CD14-positive monocyte (primary cell): ENCODE data around the gene DHRS9. TPM values are rescaled to one million over a fixed set of nuclear protein-coding genes. Genes with fewer than 3 reads are reported as not detected.

Source experiments
- DNase-seq, 3 donors: peaks; one replicate each; pipeline ENCODE4 v3.0.0-alpha.2; 2011 to 2022
- H2AFZ ChIP-seq: 2 replicates; pipeline ENCODE4 v1.6.0; 2012; ENCODE audit warnings: mild to moderate bottlenecking, low read depth, low read length, inconsistent platforms; ENCODE audit not compliant: insufficient read depth, poor library complexity, severe bottlenecking
- H3K27ac ChIP-seq, 2 donors: 1 replicate in 1 of 2; 2 replicates in 1 of 2; pipeline ENCODE4 v1.5.1; 2012 to 2013; ENCODE audit warnings: low read length in 2 of 2, control low read depth in 1 of 2, inconsistent platforms in 1 of 2, low read depth in 1 of 2, mild to moderate bottlenecking in 1 of 2
- H3K27me3 ChIP-seq, 2 donors: one replicate each; pipeline versions ENCODE4 v1.6.0 to v1.6.1; 2011 to 2013; ENCODE audit warnings: low read length in 2 of 2; ENCODE audit not compliant: control insufficient read depth in 2 of 2, insufficient read depth in 2 of 2
- H3K36me3 ChIP-seq, 2 donors: replicated peaks in 1 of 2; 1 replicate in 1 of 2; 2 replicates in 1 of 2; pipeline versions ENCODE4 v1.5.1 to v1.6.1; 2012 to 2013; ENCODE audit warnings: low read length in 2 of 2, control low read depth in 1 of 2, inconsistent platforms in 1 of 2, mild to moderate bottlenecking in 1 of 2; ENCODE audit not compliant: insufficient read depth in 2 of 2, control insufficient read depth in 1 of 2
- H3K4me1 ChIP-seq, 2 donors: 1 replicate in 1 of 2; 2 replicates in 1 of 2; pipeline versions ENCODE4 v1.5.1 to v1.6.1; 2012 to 2013; ENCODE audit warnings: low read length in 2 of 2, control low read depth in 1 of 2, inconsistent platforms in 1 of 2, mild to moderate bottlenecking in 1 of 2, moderate library complexity in 1 of 2; ENCODE audit not compliant: insufficient read depth in 2 of 2, control insufficient read depth in 1 of 2
- H3K4me2 ChIP-seq: replicated peaks from 2 replicates; pipeline ENCODE3; 2012; ENCODE audit warnings: low read length, moderate library complexity, mild to moderate bottlenecking; ENCODE audit not compliant: poor library complexity, severe bottlenecking; ENCODE audit errors: extremely low read depth
- H3K4me3 ChIP-seq, 3 experiments: fragments of 200-600 bp in 1 of 3; sonication (generic) in 1 of 3; replicated peaks in 1 of 3; 1 replicate in 2 of 3; 2 replicates in 1 of 3; pipeline ENCODE4 v1.5.1; 2011 to 2013; ENCODE audit warnings: low read length in 3 of 3, mild to moderate bottlenecking in 3 of 3, control low read depth in 2 of 3, low read depth in 2 of 3, inconsistent platforms in 1 of 3, moderate library complexity in 1 of 3
- H3K79me2 ChIP-seq: 2 replicates; pipeline ENCODE4 v1.6.0; 2012; ENCODE audit warnings: mild to moderate bottlenecking, control low read depth, inconsistent platforms, low read length, moderate library complexity; ENCODE audit not compliant: insufficient read depth
- H3K9ac ChIP-seq: 2 replicates; pipeline ENCODE4 v1.6.0; 2017; ENCODE audit warnings: low read length, mild to moderate bottlenecking; ENCODE audit not compliant: insufficient read depth, poor library complexity, severe bottlenecking
- H3K9me3 ChIP-seq, 2 donors: replicated peaks in 1 of 2; 1 replicate in 1 of 2; 2 replicates in 1 of 2; pipeline versions ENCODE4 v1.5.1 to v1.6.1; 2012 to 2013; ENCODE audit warnings: low read length in 2 of 2, control low read depth in 1 of 2; ENCODE audit not compliant: control insufficient read depth in 1 of 2, insufficient read depth in 1 of 2
- H4K20me1 ChIP-seq: 2 replicates; pipeline ENCODE4 v1.6.0; 2012; ENCODE audit warnings: mild to moderate bottlenecking, low read length, control low read depth, moderate library complexity; ENCODE audit not compliant: insufficient read depth
- H3K27ac Mint-ChIP-seq, 7 donors: one replicate each; pipeline ENCODE4 v1.8.0; 2020; ENCODE audit warnings: mild to moderate bottlenecking in 7 of 7, mixed read lengths in 7 of 7, moderate library complexity in 6 of 7, inconsistent platforms in 2 of 7
- H3K27me3 Mint-ChIP-seq, 3 donors: one replicate each; pipeline ENCODE4 v1.8.0; 2021 to 2022; ENCODE audit warnings: low read depth in 3 of 3, mild to moderate bottlenecking in 3 of 3, mixed read lengths in 3 of 3, moderate library complexity in 3 of 3, inconsistent platforms in 1 of 3
- H3K36me3 Mint-ChIP-seq, 2 donors: one replicate each; pipeline ENCODE4 v1.8.0; 2020; ENCODE audit warnings: mixed read lengths in 2 of 2, inconsistent platforms in 1 of 2, mild to moderate bottlenecking in 1 of 2
- H3K4me1 Mint-ChIP-seq: one replicate; pipeline ENCODE4 v1.8.0; 2020; ENCODE audit warnings: mild to moderate bottlenecking, mixed read lengths
- H3K4me3 Mint-ChIP-seq, 2 donors: one replicate each; pipeline ENCODE4 v1.8.0; 2020; ENCODE audit warnings: mild to moderate bottlenecking in 2 of 2, mixed read lengths in 2 of 2, moderate library complexity in 1 of 2
- H3K9me3 Mint-ChIP-seq, 7 donors: one replicate each; pipeline ENCODE4 v1.8.0; 2020 to 2022; ENCODE audit warnings: mixed read lengths in 7 of 7, mild to moderate bottlenecking in 6 of 7, moderate library complexity in 6 of 7, inconsistent platforms in 2 of 7
- CTCF ChIP-seq: fragments of 200-600 bp; IDR thresholded peaks from one replicate; pipeline ENCODE4 v1.8.0; 2022; ENCODE audit warnings: antibody characterized with exemption, mild to moderate bottlenecking
- WGBS: methylation state at CpG from one replicate; pipeline ENCODE4 v1.1.5; 2013; ENCODE audit warnings: missing lambda C conversion rate; ENCODE audit not compliant: insufficient coverage; 5-methylcytosine and 5-hydroxymethylcytosine counted together
- intact Hi-C, 2 donors: fragments of 100-400 bp; cut with micrococcal nuclease; formaldehyde crosslinking; loops; one replicate each; pipeline versions ENCODE4 v1.15.0 to v1.15.1; 2023
- polyA plus RNA-seq, 3 donors: library from polyadenylated mRNA; depleted of rRNA in 1 of 3; unstranded in 2 of 3; stranded (reverse) in 1 of 3; fragments of 300-500 nt in 2 of 3; fragments of >200 nt in 1 of 3; fragmentation: Illumina TruSeq in 2 of 3; gene quantifications; 1 replicate in 2 of 3; 2 replicates in 1 of 3; pipeline ENCODE4 v1.2.3, GENCODE V29; 2012 to 2021

Gene DHRS9
- polyA plus RNA-seq, 3 donors: 10.0 to 12.9 (median 10.0) TPM

DNA sequence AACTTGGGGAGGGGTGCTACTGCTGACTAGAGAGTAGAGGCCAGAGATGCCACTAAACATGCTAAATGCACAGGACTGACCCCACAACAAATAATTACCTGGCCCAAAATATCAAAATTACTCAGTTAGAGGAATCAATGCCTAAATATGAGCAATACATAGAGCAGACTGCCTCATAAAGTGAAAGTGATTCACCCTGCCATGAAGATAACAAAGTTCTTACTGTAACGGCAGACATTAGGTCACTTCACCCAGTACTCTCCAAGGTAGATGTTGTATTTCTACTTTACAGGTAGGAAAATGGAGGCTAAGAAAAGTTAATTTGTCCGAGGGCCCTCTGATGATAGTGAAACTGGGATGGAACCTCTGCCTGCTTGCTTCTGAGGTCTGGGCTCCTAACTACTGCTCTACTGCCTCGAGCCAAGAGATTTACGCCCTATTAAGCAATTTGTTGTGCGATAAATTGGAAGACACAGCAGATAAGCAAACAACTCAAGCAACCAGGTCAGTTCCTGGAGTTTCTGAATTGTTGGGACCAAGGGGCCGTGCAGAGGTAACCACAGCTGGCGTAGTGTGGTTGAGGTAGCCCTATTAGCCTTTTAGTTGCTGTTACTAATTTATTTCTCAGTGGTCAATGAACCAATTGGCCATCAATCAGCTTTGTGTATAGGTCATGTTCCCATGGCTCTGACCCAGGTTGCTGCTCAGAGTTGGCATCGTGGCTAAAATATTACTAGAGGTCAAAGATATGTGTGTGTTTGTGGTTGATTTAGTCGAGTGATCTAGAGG is 4.8 kb downstream of the DHRS9 start:
- intact Hi-C loops: loop anchor here in 1 of 2 donors (5.0 kb wide), 1 partner anchor 37 kb away; no protein-coding TSS in a partner anchor
- peaks cover 0 to 3% (median 0%) of the 10 kb centered on the region in 3 donors for H3K27me3 Mint-ChIP-seq
- Histone ChIP-seq H3K4me1 (peaks cover 64 to 72% of the 10 kb centered on the region in 2 donors), H3K27ac (peak overlapping the region; percentile 57 to 90), H3K36me3 (no peaks in the 10 kb centered on the region), H4K20me1 (no peaks in the 10 kb centered on the region), H3K9ac (no peak overlapping the region), H3K27me3 (no peaks in the 10 kb centered on the region), H3K4me2 (peak overlapping the region; percentile 62), H3K9me3 (no peaks in the 10 kb centered on the region), H2AFZ (peak overlapping the region; percentile 8), H3K4me3 (peak overlapping the region in 1 of 3 experiments; percentile 70), H3K79me2 (peaks cover 39% of the 10 kb centered on the region)
- peaks cover 0 to 16% of the 10 kb centered on the region in 2 donors for H3K36me3 Mint-ChIP-seq
- 76% methylated on average over 2 of the region's 9 CpGs for WGBS
- H3K4me1 Mint-ChIP-seq: peaks cover 79% of the 10 kb centered on the region
- DNase-seq: peak in 2 of 3 donors; percentile 27 to 30
- TF ChIP-seq CTCF: no peak
- H3K9me3 Mint-ChIP-seq: peaks cover 0 to 5% (median 0%) of the 10 kb centered on the region in 7 donors
- H3K4me3 Mint-ChIP-seq: no peak overlapping the region
- H3K27ac Mint-ChIP-seq: peak overlapping the region; percentile 86 to 98 (median 93)

- Histone ChIP-seq H3K4me2 (no peak overlapping the region), H3K79me2 (peaks cover 36% of the 10 kb centered on the region), H3K4me1 (peaks cover 69 to 74% of the 10 kb centered on the region in 2 donors), H3K36me3 (no peaks in the 10 kb centered on the region), H3K9me3 (no peaks in the 10 kb centered on the region), H2AFZ (no peak overlapping the region), H3K4me3 (no peak overlapping the region), H3K9ac (no peak overlapping the region), H4K20me1 (no peaks in the 10 kb centered on the region), H3K27ac (no peak overlapping the region), H3K27me3 (no peaks in the 10 kb centered on the region)
- TF ChIP-seq CTCF: no peak
- WGBS: 88% methylated on average over 1 of the region's 2 CpGs
- Mint-ChIP-seq H3K9me3 (peaks cover 0 to 6% (median 0%) of the 10 kb centered on the region in 7 donors), H3K27ac (peak overlapping the region in 3 of 7 donors; percentile 11 to 74 (median 37)), H3K4me1 (peaks cover 75% of the 10 kb centered on the region), H3K36me3 (peaks cover 11 to 16% of the 10 kb centered on the region in 2 donors), H3K27me3 (peaks cover 0 to 3% (median 0%) of the 10 kb centered on the region in 3 donors), H3K4me3 (peak overlapping the region in 1 of 2 donors; percentile 42)
- no peak for DNase-seq
- intact Hi-C loops: no loop called here
These were observed 8.4 kb downstream of the DHRS9 start for GRCh38 chr2:169077674-169078240.
